Liver (tissue), 9 donors: ENCODE results near the gene OR6Q1. TPM values are rescaled to one million over a fixed set of nuclear protein-coding genes. Genes with fewer than 3 reads are reported as not detected.

Experiments
- DNase-seq: peaks from one replicate; pipeline ENCODE4 v3.0.0-alpha.2; 2017; ENCODE audit warnings: low spot score
- H3K27ac ChIP-seq, 2 donors: one replicate each; pipeline ENCODE4 v1.7.0; 2013; ENCODE audit warnings: inconsistent platforms in 2 of 2, low read length in 2 of 2, control low read depth in 1 of 2, low read depth in 1 of 2, mild to moderate bottlenecking in 1 of 2
- H3K27me3 ChIP-seq, 4 donors: one replicate each; pipeline versions ENCODE4 v1.6.1 to v1.7.0; 2013; ENCODE audit warnings: low read length in 3 of 4, inconsistent platforms in 1 of 4, mild to moderate bottlenecking in 1 of 4, moderate library complexity in 1 of 4; ENCODE audit not compliant: control insufficient read depth in 4 of 4, insufficient read depth in 4 of 4
- H3K36me3 ChIP-seq, 4 donors: one replicate each; pipeline versions ENCODE4 v1.6.1 to v1.7.0; 2013; ENCODE audit warnings: low read length in 3 of 4, mild to moderate bottlenecking in 3 of 4, low read depth in 1 of 4, moderate library complexity in 1 of 4; ENCODE audit not compliant: control insufficient read depth in 4 of 4, insufficient read depth in 3 of 4
- H3K4me1 ChIP-seq, 4 donors: one replicate each; pipeline versions ENCODE4 v1.6.1 to v1.7.0; 2013; ENCODE audit warnings: low read length in 3 of 4, mild to moderate bottlenecking in 3 of 4, moderate library complexity in 1 of 4; ENCODE audit not compliant: control insufficient read depth in 4 of 4, insufficient read depth in 4 of 4
- H3K4me3 ChIP-seq, 3 donors: one replicate each; pipeline versions ENCODE4 v1.6.1 to v1.7.0; 2013; ENCODE audit warnings: low read length in 3 of 3, control low read depth in 1 of 3, low read depth in 1 of 3, mild to moderate bottlenecking in 1 of 3
- H3K9ac ChIP-seq, 2 donors: one replicate each; pipeline ENCODE4 v1.7.0; 2013; ENCODE audit warnings: low read length in 2 of 2, mild to moderate bottlenecking in 2 of 2, moderate library complexity in 2 of 2, control low read depth in 1 of 2, low read depth in 1 of 2
- H3K9me3 ChIP-seq, 4 donors: one replicate each; pipeline versions ENCODE4 v1.6.1 to v1.7.0; 2013; ENCODE audit warnings: low read length in 3 of 4; ENCODE audit not compliant: control insufficient read depth in 4 of 4
- EGR1 ChIP-seq, 2 donors: IDR thresholded peaks; 2 replicates each; pipeline ENCODE4 v1.6.1; 2016 to 2018; ENCODE audit warnings: antibody characterized with exemption in 2 of 2, low read depth in 2 of 2
- FOXA1 ChIP-seq: IDR thresholded peaks from 2 replicates; pipeline ENCODE4 v1.6.1; 2016; ENCODE audit warnings: antibody characterized with exemption
- FOXA2 ChIP-seq: IDR thresholded peaks from 2 replicates; pipeline ENCODE4 v1.6.1; 2016; ENCODE audit warnings: antibody characterized with exemption
- GABPA ChIP-seq, 2 donors: IDR thresholded peaks in 1 of 2; conservative IDR thresholded peaks in 1 of 2; 2 replicates each; pipeline ENCODE4 v1.6.1; 2016; ENCODE audit warnings: antibody characterized with exemption in 2 of 2, mild to moderate bottlenecking in 1 of 2, moderate library complexity in 1 of 2
- HNF4A ChIP-seq, 2 donors: conservative IDR thresholded peaks; 2 replicates each; pipeline ENCODE4 v1.6.1; 2016; ENCODE audit warnings: antibody characterized with exemption in 2 of 2, mild to moderate bottlenecking in 2 of 2
- HNF4G ChIP-seq: IDR thresholded peaks from 2 replicates; pipeline ENCODE4 v1.6.1; 2016; ENCODE audit warnings: antibody characterized with exemption
- JUND ChIP-seq, 2 donors: IDR thresholded peaks; 2 replicates each; pipeline ENCODE4 v1.6.1; 2016; ENCODE audit warnings: antibody characterized with exemption in 2 of 2
- NR2F2 ChIP-seq: IDR thresholded peaks from 2 replicates; pipeline ENCODE4 v1.6.1; 2016; ENCODE audit warnings: antibody characterized with exemption
- RAD21 ChIP-seq, 2 donors: IDR thresholded peaks; 2 replicates each; pipeline ENCODE4 v1.6.1; 2016; ENCODE audit warnings: antibody characterized with exemption in 2 of 2, mild to moderate bottlenecking in 2 of 2
- RXRA ChIP-seq, 2 donors: IDR thresholded peaks; 2 replicates each; pipeline ENCODE4 v1.6.1; 2017 to 2018; ENCODE audit warnings: antibody characterized with exemption in 2 of 2, mild to moderate bottlenecking in 1 of 2
- SP1 ChIP-seq: IDR thresholded peaks from 2 replicates; pipeline ENCODE4 v1.6.1; 2018; ENCODE audit warnings: antibody characterized with exemption, mild to moderate bottlenecking
- WGBS: extraction: QIAGEN DNeasy Blood & Tissue Kit; methylation state at CpG from one replicate; pipeline ENCODE4 v1.1.7; 2013; 5-methylcytosine and 5-hydroxymethylcytosine counted together
- polyA plus RNA-seq, 2 donors: library from polyadenylated mRNA; stranded (reverse) in 1 of 2; unstranded in 1 of 2; fragments of 200-250 nt in 1 of 2; fragments of >200 nt in 1 of 2; fragmentation: Nextera tagmentation in 1 of 2; extraction: Ambion mirVana in 1 of 2; gene quantifications; one replicate each; pipeline versions ENCODE4 v1.2.1 to v1.2.3, GENCODE V29; 2013 to 2015
- total RNA-seq, 2 donors: library from RNA; depleted of rRNA; stranded (reverse); fragments of >200 nt; gene quantifications; one replicate each; pipeline ENCODE4 v1.2.3, GENCODE V29; 2014
- TF ChIP-seq, protein P1 (sequence below): IDR thresholded peaks from 2 replicates; pipeline ENCODE4 v1.6.1; 2016; ENCODE audit warnings: antibody characterized with exemption, mild to moderate bottlenecking
- TF ChIP-seq, protein P2 (sequence below): IDR thresholded peaks from 2 replicates; pipeline ENCODE4 v1.6.1; 2016; ENCODE audit warnings: antibody characterized with exemption
- TF ChIP-seq, protein P3 (sequence below): fragments of 150-350 bp; IDR thresholded peaks from 2 replicates; pipeline ENCODE4 v1.5.1; 2017; ENCODE audit warnings: improper control_type of control experiment, low read depth, low read length; ENCODE audit not compliant: missing input control
- TF ChIP-seq, protein P4 (sequence below): IDR thresholded peaks from 2 replicates; pipeline ENCODE4 v1.6.1; 2016; ENCODE audit warnings: antibody characterized with exemption
- donor health status: healthy.
- donor health status: healthy.
- donor health status: healthy.
- donor health status: healthy.
- donor health status: healthy.

OR6Q1 gene
- total and polyA plus RNA-seq, 4 donors = not detected

DNA sequence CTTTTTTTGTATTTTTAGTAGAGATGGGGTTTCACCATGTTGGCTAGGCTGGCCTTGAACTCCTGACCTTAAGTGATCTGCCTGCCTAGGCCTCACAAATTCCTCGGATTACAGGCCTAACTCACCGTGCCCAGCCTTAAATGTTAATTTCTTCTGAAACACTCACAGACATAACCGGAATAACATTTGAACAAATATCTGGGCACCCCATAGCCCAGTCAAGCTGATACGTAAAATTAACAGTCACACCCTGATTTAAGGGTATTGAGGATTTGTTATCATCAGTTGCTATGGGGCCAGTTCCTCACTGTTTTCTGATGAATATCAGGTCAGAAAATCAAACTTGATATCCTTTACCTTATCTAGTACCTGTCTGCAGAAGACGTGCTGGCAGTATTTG, 30.1 kb upstream of the OR6Q1 start:
- H3K27ac ChIP-seq = no peak overlapping the region
- no peaks in the 10 kb centered on the region for H3K9me3 ChIP-seq
- no peaks in the 10 kb centered on the region for H3K27me3 ChIP-seq
- H3K9ac ChIP-seq = no peak overlapping the region
- H3K4me3 ChIP-seq = no peak overlapping the region
- no peaks in the 10 kb centered on the region for H3K4me1 ChIP-seq
- no peaks in the 10 kb centered on the region for H3K36me3 ChIP-seq
- no peak for DNase-seq
- WGBS = 59% methylated on average over 5 of the region's 5 CpGs
- no peak for TF ChIP-seq EGR1 (IDR thresholded peaks at IDR 0.05; ENCODE audit: low read depth in 2 of 2)
- TF ChIP-seq GABPA (IDR thresholded peaks at IDR 0.05 in 1 of 2, conservative IDR thresholded peaks at IDR 0.05 in 1 of 2) = no peak

DNA sequence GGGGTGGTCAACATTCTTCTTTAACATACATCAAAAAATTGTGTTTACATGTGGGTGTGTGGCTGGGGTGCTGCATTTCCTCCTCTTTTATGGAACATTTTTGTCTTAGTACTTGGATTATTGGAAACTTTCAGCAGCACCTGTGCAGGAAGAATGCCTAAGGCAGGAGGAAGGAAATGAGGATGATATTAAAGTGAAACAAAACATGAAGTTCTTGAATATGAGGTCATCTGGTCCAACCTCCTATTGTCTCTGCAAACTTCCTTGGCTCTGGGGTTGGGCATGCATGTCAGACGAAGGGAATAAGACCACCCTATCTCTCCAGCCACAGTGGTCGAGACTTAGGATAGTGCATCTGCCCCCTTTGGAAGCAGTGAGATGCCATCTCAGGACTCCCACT, 27.7 kb upstream of the OR6Q1 start:
- no peak for TF ChIP-seq EGR1 (IDR thresholded peaks at IDR 0.05; ENCODE audit: low read depth in 2 of 2)
- TF ChIP-seq, protein P1, sequence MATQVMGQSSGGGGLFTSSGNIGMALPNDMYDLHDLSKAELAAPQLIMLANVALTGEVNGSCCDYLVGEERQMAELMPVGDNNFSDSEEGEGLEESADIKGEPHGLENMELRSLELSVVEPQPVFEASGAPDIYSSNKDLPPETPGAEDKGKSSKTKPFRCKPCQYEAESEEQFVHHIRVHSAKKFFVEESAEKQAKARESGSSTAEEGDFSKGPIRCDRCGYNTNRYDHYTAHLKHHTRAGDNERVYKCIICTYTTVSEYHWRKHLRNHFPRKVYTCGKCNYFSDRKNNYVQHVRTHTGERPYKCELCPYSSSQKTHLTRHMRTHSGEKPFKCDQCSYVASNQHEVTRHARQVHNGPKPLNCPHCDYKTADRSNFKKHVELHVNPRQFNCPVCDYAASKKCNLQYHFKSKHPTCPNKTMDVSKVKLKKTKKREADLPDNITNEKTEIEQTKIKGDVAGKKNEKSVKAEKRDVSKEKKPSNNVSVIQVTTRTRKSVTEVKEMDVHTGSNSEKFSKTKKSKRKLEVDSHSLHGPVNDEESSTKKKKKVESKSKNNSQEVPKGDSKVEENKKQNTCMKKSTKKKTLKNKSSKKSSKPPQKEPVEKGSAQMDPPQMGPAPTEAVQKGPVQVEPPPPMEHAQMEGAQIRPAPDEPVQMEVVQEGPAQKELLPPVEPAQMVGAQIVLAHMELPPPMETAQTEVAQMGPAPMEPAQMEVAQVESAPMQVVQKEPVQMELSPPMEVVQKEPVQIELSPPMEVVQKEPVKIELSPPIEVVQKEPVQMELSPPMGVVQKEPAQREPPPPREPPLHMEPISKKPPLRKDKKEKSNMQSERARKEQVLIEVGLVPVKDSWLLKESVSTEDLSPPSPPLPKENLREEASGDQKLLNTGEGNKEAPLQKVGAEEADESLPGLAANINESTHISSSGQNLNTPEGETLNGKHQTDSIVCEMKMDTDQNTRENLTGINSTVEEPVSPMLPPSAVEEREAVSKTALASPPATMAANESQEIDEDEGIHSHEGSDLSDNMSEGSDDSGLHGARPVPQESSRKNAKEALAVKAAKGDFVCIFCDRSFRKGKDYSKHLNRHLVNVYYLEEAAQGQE = no peak
- TF ChIP-seq, protein P2, sequence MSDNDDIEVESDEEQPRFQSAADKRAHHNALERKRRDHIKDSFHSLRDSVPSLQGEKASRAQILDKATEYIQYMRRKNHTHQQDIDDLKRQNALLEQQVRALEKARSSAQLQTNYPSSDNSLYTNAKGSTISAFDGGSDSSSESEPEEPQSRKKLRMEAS = no peak
- TF ChIP-seq GABPA (IDR thresholded peaks at IDR 0.05 in 1 of 2, conservative IDR thresholded peaks at IDR 0.05 in 1 of 2) = no peak
- TF ChIP-seq RXRA (IDR thresholded peaks at IDR 0.05) = no peak
- no peak for TF ChIP-seq NR2F2
- no peak for TF ChIP-seq RAD21 (IDR thresholded peaks at IDR 0.05)
- TF ChIP-seq FOXA2 = no peak
- TF ChIP-seq FOXA1 = no peak
- TF ChIP-seq, protein P3, sequence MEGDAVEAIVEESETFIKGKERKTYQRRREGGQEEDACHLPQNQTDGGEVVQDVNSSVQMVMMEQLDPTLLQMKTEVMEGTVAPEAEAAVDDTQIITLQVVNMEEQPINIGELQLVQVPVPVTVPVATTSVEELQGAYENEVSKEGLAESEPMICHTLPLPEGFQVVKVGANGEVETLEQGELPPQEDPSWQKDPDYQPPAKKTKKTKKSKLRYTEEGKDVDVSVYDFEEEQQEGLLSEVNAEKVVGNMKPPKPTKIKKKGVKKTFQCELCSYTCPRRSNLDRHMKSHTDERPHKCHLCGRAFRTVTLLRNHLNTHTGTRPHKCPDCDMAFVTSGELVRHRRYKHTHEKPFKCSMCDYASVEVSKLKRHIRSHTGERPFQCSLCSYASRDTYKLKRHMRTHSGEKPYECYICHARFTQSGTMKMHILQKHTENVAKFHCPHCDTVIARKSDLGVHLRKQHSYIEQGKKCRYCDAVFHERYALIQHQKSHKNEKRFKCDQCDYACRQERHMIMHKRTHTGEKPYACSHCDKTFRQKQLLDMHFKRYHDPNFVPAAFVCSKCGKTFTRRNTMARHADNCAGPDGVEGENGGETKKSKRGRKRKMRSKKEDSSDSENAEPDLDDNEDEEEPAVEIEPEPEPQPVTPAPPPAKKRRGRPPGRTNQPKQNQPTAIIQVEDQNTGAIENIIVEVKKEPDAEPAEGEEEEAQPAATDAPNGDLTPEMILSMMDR = no peak
- no peak for TF ChIP-seq SP1
- TF ChIP-seq, protein P4, sequence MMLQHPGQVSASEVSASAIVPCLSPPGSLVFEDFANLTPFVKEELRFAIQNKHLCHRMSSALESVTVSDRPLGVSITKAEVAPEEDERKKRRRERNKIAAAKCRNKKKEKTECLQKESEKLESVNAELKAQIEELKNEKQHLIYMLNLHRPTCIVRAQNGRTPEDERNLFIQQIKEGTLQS = no peak
- no peak for TF ChIP-seq JUND (IDR thresholded peaks at IDR 0.05)
- no peak for TF ChIP-seq HNF4A (conservative IDR thresholded peaks at IDR 0.05)
- TF ChIP-seq HNF4G = no peak
- no peak overlapping the region for H3K27ac ChIP-seq
- H3K27me3 ChIP-seq = no peaks in the 10 kb centered on the region
- H3K4me1 ChIP-seq = no peaks in the 10 kb centered on the region
- WGBS = 40% methylated on average over 2 of the region's 2 CpGs
- H3K9me3 ChIP-seq = no peaks in the 10 kb centered on the region
- H3K36me3 ChIP-seq = no peaks in the 10 kb centered on the region
- no peak overlapping the region for H3K4me3 ChIP-seq
- H3K9ac ChIP-seq = no peak overlapping the region
- DNase-seq = no peak
